Astrocyte (in vitro differentiated cells and primary cell): ENCODE results near the gene TRMU. TPM values are rescaled to one million over a fixed set of nuclear protein-coding genes. Genes with fewer than 3 reads are reported as not detected.

ENCODE experiments used
- DNase-seq: peaks from one replicate; pipeline ENCODE4 v3.0.0-alpha.2; 2010; ENCODE audit warnings: low read depth
- FAIRE-seq: peaks from 2 replicates; lab custom pipeline; 2011; peaks lifted over from hg19 to GRCh38; lab: Jason Lieb, UNC
- H2AFZ ChIP-seq: 2 replicates; pipeline ENCODE4 v1.6.0; 2012; ENCODE audit warnings: low read depth, low read length, inconsistent platforms
- H3K27ac ChIP-seq: 2 replicates; pipeline ENCODE4 v1.5.1; 2011; ENCODE audit warnings: low read depth, low read length, inconsistent platforms
- H3K27me3 ChIP-seq: 2 replicates; pipeline ENCODE4 v1.6.0; 2011; ENCODE audit warnings: low read length, inconsistent platforms; ENCODE audit not compliant: insufficient read depth
- H3K36me3 ChIP-seq: 2 replicates; pipeline ENCODE4 v1.5.1; 2011; ENCODE audit warnings: low read length, inconsistent platforms; ENCODE audit not compliant: insufficient read depth
- H3K4me1 ChIP-seq: 2 replicates; pipeline ENCODE4 v1.5.1; 2011; ENCODE audit warnings: low read length, inconsistent platforms; ENCODE audit not compliant: insufficient read depth
- H3K4me2 ChIP-seq: 2 replicates; pipeline ENCODE4 v1.6.0; 2012; ENCODE audit warnings: low read length, inconsistent platforms
- H3K4me3 ChIP-seq: 2 replicates; pipeline ENCODE4 v1.5.1; 2011; ENCODE audit warnings: low read depth, mild to moderate bottlenecking, low read length, inconsistent platforms; ENCODE audit not compliant: insufficient read depth
- H3K79me2 ChIP-seq: 2 replicates; pipeline ENCODE4 v1.6.0; 2012; ENCODE audit warnings: mild to moderate bottlenecking, low read length, inconsistent platforms; ENCODE audit not compliant: insufficient read depth
- H3K9ac ChIP-seq: 2 replicates; pipeline ENCODE4 v1.6.0; 2012; ENCODE audit warnings: mild to moderate bottlenecking, low read length, inconsistent platforms
- H3K9me3 ChIP-seq: 2 replicates; pipeline ENCODE4 v1.5.1; 2012; ENCODE audit warnings: low read depth, mild to moderate bottlenecking, low read length, inconsistent platforms; ENCODE audit not compliant: insufficient read depth
- H4K20me1 ChIP-seq: 2 replicates; pipeline ENCODE4 v1.6.0; 2012; ENCODE audit warnings: low read length, inconsistent platforms; ENCODE audit not compliant: insufficient read depth
- H3K27ac Mint-ChIP-seq: one replicate; pipeline ENCODE4 v1.8.0; 2021; ENCODE audit warnings: mild to moderate bottlenecking, mixed read lengths; ENCODE audit not compliant: unreplicated experiment
- H3K27me3 Mint-ChIP-seq: one replicate; pipeline ENCODE4 v1.8.0; 2021; ENCODE audit warnings: low read depth, mixed read lengths; ENCODE audit not compliant: unreplicated experiment
- H3K36me3 Mint-ChIP-seq: one replicate; pipeline ENCODE4 v1.8.0; 2021; ENCODE audit warnings: low read depth, mixed read lengths; ENCODE audit not compliant: unreplicated experiment
- H3K4me1 Mint-ChIP-seq: one replicate; pipeline ENCODE4 v1.8.0; 2021; ENCODE audit warnings: low read depth, mixed read lengths; ENCODE audit not compliant: unreplicated experiment
- H3K4me3 Mint-ChIP-seq: one replicate; pipeline ENCODE4 v1.8.0; 2021; ENCODE audit warnings: mild to moderate bottlenecking, moderate library complexity, mixed read lengths; ENCODE audit not compliant: unreplicated experiment
- H3K9me3 Mint-ChIP-seq: one replicate; pipeline ENCODE4 v1.8.0; 2021; ENCODE audit warnings: mild to moderate bottlenecking, mixed read lengths; ENCODE audit not compliant: unreplicated experiment
- CTCF ChIP-seq: IDR thresholded peaks from 2 replicates; pipeline ENCODE4 v1.5.1; 2011; ENCODE audit warnings: low read depth, mild to moderate bottlenecking, inconsistent platforms, low read length, moderate library complexity; ENCODE audit not compliant: insufficient read depth
- EZH2 ChIP-seq: IDR thresholded peaks from 2 replicates; pipeline ENCODE4 v1.6.1; 2012; ENCODE audit warnings: mild to moderate bottlenecking, low read length, inconsistent platforms; ENCODE audit not compliant: insufficient read depth
- total RNA-seq: library from RNA; stranded (reverse); gene quantifications from 2 replicates; pipeline ENCODE4 v1.2.1, GENCODE V29; 2021

The TRMU gene
- total RNA-seq, 1 donor from 2014 or later = 33.4 TPM

- H3K36me3 ChIP-seq = peaks cover 6% of the 10 kb centered on the region
- H3K9ac ChIP-seq = no peak overlapping the region
- H3K27me3 ChIP-seq = no peaks in the 10 kb centered on the region
- H3K27ac ChIP-seq = no peak overlapping the region
- H3K4me1 ChIP-seq = no peaks in the 10 kb centered on the region
- DNase-seq (no peak), FAIRE-seq (no peak)
- H3K9me3 Mint-ChIP-seq = no peaks in the 10 kb centered on the region
- H3K4me2 ChIP-seq = no peak overlapping the region
- H3K36me3 Mint-ChIP-seq = peaks cover 1% of the 10 kb centered on the region
- no peak for TF ChIP-seq CTCF
- TF ChIP-seq EZH2 = no peak
- H3K27ac Mint-ChIP-seq = no peak overlapping the region
- H3K4me3 Mint-ChIP-seq = no peak overlapping the region
- H3K9me3 ChIP-seq = no peaks in the 10 kb centered on the region
- H3K27me3 Mint-ChIP-seq = peaks cover 10% of the 10 kb centered on the region
- H3K4me3 ChIP-seq = no peak overlapping the region
- peaks cover 6% of the 10 kb centered on the region for H4K20me1 ChIP-seq
- no peak overlapping the region for H2AFZ ChIP-seq
- H3K79me2 ChIP-seq = peaks cover 44% of the 10 kb centered on the region
- H3K4me1 Mint-ChIP-seq = no peaks in the 10 kb centered on the region
Observed at GRCh38 chr22:46322711-46323110, 12.8 kb upstream of the TRMU start.

- no peak overlapping the region for H3K27ac ChIP-seq
- TF ChIP-seq EZH2 (no peak), CTCF (no peak)
- H3K9ac ChIP-seq = no peak overlapping the region
- DNase-seq = no peak
- peaks cover 3% of the 10 kb centered on the region for H4K20me1 ChIP-seq
- H3K4me3 ChIP-seq = no peak overlapping the region
- H3K9me3 ChIP-seq = no peaks in the 10 kb centered on the region
- H3K36me3 ChIP-seq = peaks cover 7% of the 10 kb centered on the region
- no peak for FAIRE-seq
- no peak overlapping the region for H3K27ac Mint-ChIP-seq
- no peak overlapping the region for H2AFZ ChIP-seq
- H3K4me3 Mint-ChIP-seq = no peak overlapping the region
- no peaks in the 10 kb centered on the region for H3K4me1 ChIP-seq
- no peaks in the 10 kb centered on the region for H3K4me1 Mint-ChIP-seq
- H3K9me3 Mint-ChIP-seq = no peaks in the 10 kb centered on the region
- H3K27me3 Mint-ChIP-seq = peaks cover 10% of the 10 kb centered on the region
- H3K27me3 ChIP-seq = no peaks in the 10 kb centered on the region
- no peak overlapping the region for H3K4me2 ChIP-seq
- peaks cover 40% of the 10 kb centered on the region for H3K79me2 ChIP-seq
- peaks cover 1% of the 10 kb centered on the region for H3K36me3 Mint-ChIP-seq
Observed at GRCh38 chr22:46323162-46323561, 12.4 kb upstream of the TRMU start.

- peaks cover 9% of the 10 kb centered on the region for H3K79me2 ChIP-seq
- H3K4me3 ChIP-seq = no peak overlapping the region
- no peak overlapping the region for H3K9ac ChIP-seq
- Mint-ChIP-seq H3K36me3 (peaks cover 1% of the 10 kb centered on the region), H3K27ac (no peak overlapping the region), H3K4me3 (no peak overlapping the region), H3K4me1 (no peaks in the 10 kb centered on the region), H3K9me3 (no peaks in the 10 kb centered on the region), H3K27me3 (peaks cover 5% of the 10 kb centered on the region)
- DNase-seq (no peak), FAIRE-seq (no peak)
- no peaks in the 10 kb centered on the region for H3K27me3 ChIP-seq
- H3K36me3 ChIP-seq = peaks cover 7% of the 10 kb centered on the region
- no peaks in the 10 kb centered on the region for H3K4me1 ChIP-seq
- no peaks in the 10 kb centered on the region for H3K9me3 ChIP-seq
- no peak for TF ChIP-seq EZH2
- no peak for TF ChIP-seq CTCF
- H3K4me2 ChIP-seq = no peak overlapping the region
- no peaks in the 10 kb centered on the region for H4K20me1 ChIP-seq
- H2AFZ ChIP-seq = no peak overlapping the region
- no peak overlapping the region for H3K27ac ChIP-seq
Observed at GRCh38 chr22:46326066-46326680, 9.3 kb upstream of the TRMU start.
